Activated naive CD8-positive, alpha-beta T cell treated with anti-CD3 and anti-CD28 coated beads, Interleukin-2, amount 50 U/mL, for 24 hours (primary cell): ENCODE data around the gene GNB1L.

Experiments used
- ATAC-seq: fragments of 150-1000 bp; cut with Tn5 transposase; one replicate; pipeline ENCODE4 v1.10.0; 2021
- DNase-seq: peaks from one replicate; pipeline ENCODE4 v3.0.0; 2021
- H3K27ac Mint-ChIP-seq: one replicate; pipeline ENCODE4 v1.8.0; 2021; ENCODE audit warnings: mild to moderate bottlenecking, mixed read lengths
- H3K27me3 Mint-ChIP-seq: one replicate; pipeline ENCODE4 v1.8.0; 2021; ENCODE audit warnings: mixed read lengths
- H3K36me3 Mint-ChIP-seq: one replicate; pipeline ENCODE4 v1.8.0; 2021; ENCODE audit warnings: low read depth, mixed read lengths
- H3K4me1 Mint-ChIP-seq: one replicate; pipeline ENCODE4 v1.8.0; 2021; ENCODE audit warnings: mixed read lengths
- H3K4me3 Mint-ChIP-seq: one replicate; pipeline ENCODE4 v1.8.0; 2021; ENCODE audit warnings: mild to moderate bottlenecking, moderate library complexity, mixed read lengths
- H3K9me3 Mint-ChIP-seq: one replicate; pipeline ENCODE4 v1.8.0; 2021; ENCODE audit warnings: mixed read lengths

GNB1L gene

DNA sequence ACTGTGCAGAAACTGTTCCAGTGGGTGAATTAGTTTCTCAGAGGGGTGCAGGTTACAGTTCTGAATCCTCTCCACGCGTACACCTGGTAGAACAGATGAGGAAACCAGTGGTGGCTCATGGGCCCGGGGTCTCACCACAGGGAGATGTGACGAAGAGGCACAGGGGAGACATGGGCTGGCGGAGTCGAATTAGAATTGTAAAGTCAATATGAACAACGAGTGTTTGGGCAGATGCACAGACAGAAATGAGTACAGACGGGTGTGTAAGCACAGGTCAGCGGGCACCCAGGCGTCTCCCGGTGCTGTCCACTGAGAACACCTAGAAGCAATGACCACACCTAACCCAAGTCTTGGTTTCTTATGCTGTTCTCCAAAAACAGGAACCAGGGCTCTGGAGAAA is 41.8 kb downstream of the GNB1L start:
- ATAC-seq (no peak), DNase-seq (no peak)
- Mint-ChIP-seq H3K4me3 (no peak overlapping the region), H3K9me3 (no peaks in the 10 kb centered on the region), H3K4me1 (peaks cover 4% of the 10 kb centered on the region), H3K27me3 (no peaks in the 10 kb centered on the region), H3K27ac (no peak overlapping the region), H3K36me3 (no peaks in the 10 kb centered on the region)

DNA sequence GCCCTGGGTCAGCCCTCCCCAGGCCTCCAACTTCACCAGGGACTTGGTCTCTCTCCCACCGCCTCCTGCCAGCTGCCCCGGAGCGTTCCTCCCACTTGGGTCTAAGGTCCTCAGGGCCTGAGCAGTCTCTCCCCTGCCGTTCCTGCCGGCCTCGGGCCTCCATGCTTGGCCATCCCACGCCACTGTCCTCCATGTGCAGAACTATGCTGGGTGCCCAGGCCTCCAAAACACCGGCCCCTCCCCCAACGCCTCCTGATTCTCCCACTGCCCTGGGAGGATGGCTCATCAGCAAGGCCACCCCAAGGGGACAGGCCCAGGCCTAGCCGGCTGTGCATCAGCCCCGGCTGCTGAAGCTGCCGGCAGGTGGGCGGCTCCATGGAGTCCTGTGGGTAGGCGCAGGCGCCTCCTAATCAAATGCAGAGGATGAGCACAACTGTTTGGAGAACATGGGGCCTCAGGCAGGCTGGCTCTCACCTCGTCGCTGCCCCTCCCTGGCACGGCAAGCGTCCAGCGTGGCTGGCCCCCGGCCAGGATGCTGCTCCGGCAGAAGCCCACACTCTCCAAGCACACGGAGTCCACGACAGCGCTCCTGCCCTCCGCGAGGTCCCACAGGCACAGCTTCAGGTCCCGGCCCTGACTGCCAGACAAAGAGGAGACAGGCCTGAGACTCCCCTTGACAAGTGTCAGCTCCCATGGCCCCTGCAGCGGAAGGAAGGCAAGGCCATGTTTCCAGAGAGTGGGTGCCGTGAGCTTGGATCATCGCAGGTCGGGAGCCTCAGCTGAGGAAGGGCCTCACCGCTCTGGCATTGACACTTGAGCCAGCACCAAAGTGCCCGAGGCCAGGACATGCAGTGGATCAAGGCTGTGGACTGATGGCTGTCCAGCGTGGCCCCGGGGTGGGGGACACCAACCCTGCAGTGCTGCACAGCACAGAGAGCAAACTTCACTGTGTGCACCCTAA is 42.6 kb downstream of the GNB1L start:
- no peak overlapping the region for H3K4me3 Mint-ChIP-seq
- no peaks in the 10 kb centered on the region for H3K9me3 Mint-ChIP-seq
- H3K27me3 Mint-ChIP-seq: no peaks in the 10 kb centered on the region
- ATAC-seq (no peak), DNase-seq (no peak)
- H3K27ac Mint-ChIP-seq: no peak overlapping the region
- no peaks in the 10 kb centered on the region for H3K36me3 Mint-ChIP-seq
- H3K4me1 Mint-ChIP-seq: peaks cover 4% of the 10 kb centered on the region

DNA sequence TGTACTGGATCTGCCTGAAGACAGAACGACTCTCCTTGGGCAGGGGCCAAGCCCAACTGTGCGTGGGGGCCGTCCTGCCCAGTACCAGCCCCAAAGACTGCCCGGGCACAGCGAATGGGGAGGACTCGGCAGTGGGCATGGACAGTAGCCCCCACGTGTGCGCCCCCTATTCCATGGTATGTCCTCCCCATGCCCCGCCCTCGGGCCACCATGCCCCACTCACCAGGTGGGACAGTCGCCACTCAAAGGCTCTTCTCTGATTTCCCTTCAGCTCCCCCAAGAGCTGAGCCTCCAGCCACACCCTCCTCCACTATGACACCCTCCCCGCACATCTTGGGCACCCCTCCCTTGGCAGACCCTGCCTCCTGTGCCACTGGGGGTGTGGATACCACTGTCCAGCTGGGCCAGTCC is 43.5 kb downstream of the GNB1L start:
- DNase-seq (no peak), ATAC-seq (no peak)
- Mint-ChIP-seq H3K4me3 (no peak overlapping the region), H3K36me3 (no peaks in the 10 kb centered on the region), H3K9me3 (no peaks in the 10 kb centered on the region), H3K4me1 (peaks cover 4% of the 10 kb centered on the region), H3K27me3 (no peaks in the 10 kb centered on the region), H3K27ac (no peak overlapping the region)

DNA sequence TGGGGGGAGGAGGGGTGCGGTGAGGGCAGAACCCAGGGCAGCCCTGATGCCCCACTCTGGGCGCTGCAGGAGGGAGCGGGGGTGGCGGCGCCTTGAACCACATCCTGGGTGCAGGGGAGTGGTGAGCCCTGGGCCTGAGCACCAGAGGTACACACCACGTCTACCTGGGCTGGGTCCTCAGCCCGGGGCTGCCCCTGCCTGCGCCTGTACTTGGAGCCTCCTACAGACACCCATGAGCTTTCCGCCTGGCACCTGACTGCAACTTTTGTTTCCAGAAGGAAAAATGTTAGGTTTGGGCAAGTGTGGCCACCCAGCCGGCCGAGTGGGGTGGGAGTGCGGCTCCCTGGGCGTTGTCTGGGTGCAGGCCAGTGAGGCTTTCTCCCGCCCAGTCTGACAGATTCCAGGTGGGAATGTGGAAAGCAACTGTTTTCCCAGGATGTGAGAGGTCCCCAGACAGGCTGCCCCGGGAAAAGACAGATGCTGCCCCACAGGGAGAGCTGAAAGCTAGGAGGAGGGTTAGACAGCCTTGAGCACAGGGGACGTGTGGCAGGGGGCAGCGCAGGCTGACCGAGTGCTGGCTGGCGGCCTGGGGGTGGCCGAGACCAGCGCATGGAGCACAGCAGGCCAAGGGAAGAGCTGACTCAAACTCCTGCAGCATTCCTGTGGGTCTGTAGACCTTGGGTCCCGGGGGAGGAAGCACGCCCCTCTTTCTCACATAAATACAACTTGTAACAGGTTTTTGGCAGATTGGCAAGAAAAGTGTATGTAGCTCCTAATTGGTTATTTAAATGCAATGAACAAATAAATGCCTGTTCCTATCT is 44.1 kb downstream of the GNB1L start:
- no peaks in the 10 kb centered on the region for H3K9me3 Mint-ChIP-seq
- no peak overlapping the region for H3K4me3 Mint-ChIP-seq
- DNase-seq (no peak), ATAC-seq (peak; percentile 43)
- peaks cover 4% of the 10 kb centered on the region for H3K4me1 Mint-ChIP-seq
- no peaks in the 10 kb centered on the region for H3K27me3 Mint-ChIP-seq
- H3K27ac Mint-ChIP-seq: no peak overlapping the region
- H3K36me3 Mint-ChIP-seq: no peaks in the 10 kb centered on the region

DNA sequence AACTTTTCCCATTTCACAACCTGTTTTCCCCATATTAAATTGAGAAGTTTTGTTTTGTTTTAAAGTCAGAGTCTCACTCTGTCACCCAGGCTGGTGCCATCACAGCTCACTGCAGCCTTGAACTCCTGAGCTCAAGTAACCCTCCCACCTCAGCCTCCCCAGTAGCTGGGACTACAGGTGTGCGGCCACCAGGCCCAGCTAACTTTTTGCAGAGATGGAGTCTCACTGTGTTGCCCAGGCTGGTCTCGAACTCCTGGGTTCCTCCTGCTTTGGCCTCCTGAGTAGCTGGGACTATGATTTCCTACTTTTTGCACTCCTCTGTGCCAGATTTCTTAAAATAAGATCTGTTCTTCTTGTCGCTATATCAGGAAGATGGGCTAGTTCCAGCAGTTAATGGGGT is 44.9 kb downstream of the GNB1L start:
- Mint-ChIP-seq H3K27me3 (no peaks in the 10 kb centered on the region), H3K4me3 (no peak overlapping the region), H3K36me3 (no peaks in the 10 kb centered on the region), H3K4me1 (peaks cover 4% of the 10 kb centered on the region), H3K27ac (no peak overlapping the region), H3K9me3 (no peaks in the 10 kb centered on the region)
- no peak for ATAC-seq
- no peak for DNase-seq

DNA sequence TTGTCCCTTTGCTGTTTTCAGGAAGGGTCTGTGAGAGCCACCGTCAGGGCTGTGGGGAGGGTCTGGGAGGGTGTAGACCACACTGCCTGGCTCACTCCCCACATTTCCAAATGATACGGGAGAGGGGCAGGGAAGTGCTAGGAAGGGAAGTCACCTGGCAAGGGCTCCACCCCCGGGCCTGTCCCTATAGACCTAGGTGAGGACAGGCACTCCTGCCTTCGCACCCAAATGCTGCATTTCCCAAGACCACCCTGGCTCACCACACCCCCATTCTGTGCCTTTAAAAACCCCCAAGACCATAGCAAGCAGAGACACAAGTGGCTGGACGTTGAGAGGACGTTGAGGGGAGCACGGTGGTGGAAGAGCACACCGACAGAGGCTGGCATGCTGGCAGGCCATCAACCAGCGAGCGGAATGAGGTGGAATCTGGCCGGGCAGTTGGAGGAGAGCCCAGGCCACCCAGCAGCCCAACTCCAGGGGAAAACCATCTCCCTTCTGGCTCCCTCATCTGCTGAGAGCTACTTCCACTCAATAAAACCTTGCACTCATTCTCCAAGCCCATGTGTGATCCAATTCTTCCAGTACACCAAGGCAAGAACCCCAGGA is 45.7 kb downstream of the GNB1L start:
- H3K4me1 Mint-ChIP-seq: peaks cover 4% of the 10 kb centered on the region

DNA sequence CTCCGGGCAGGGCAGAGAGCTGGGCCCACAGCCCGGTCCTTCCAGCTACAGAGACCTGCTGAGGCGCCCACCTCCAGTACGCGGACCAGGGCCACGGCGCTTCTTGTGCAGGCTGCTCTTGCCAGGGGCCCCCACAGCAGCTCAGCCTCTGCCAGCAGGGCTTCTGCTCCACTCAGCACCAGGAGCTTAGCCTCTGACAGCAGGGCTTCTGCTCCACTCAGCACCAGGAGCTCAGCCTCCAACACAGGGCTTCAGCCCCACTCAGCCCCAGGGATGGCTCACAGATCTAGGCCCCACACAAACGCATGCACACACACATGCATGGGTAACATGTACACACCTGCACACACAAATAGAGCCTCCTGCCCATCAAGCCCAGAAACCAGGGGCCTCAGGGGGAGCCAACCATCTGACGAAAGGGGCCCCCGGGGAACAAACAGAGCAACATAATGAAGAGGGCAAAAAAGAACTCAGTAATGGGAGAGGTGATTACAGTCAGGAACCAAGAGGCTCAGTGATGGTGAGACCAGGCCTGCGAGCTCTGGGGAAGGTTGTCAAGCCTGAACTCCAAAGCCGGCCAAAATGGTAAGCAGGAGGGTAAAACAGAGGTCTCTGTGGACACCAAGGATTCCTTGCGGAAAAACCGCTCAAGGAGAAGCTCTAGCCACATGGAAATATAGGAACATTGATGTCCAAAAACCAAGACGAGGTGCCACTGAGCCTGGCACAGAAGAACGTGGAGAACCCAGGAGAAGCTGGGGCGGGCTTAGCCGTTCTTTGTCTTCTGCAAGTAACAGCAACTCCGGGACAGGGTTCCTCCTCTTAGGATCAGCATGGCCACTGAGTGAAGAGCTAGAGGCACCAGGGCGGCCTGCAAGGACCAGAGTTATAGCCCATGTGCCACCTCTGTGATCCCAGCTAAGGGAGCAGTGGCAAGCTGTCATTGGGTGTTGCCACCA is 46.5 kb downstream of the GNB1L start:
- H3K27ac Mint-ChIP-seq: no peak overlapping the region
- no peak overlapping the region for H3K4me3 Mint-ChIP-seq
- H3K9me3 Mint-ChIP-seq: no peaks in the 10 kb centered on the region
- H3K36me3 Mint-ChIP-seq: no peaks in the 10 kb centered on the region
- DNase-seq: no peak
- ATAC-seq: no peak
- no peaks in the 10 kb centered on the region for H3K27me3 Mint-ChIP-seq
- peaks cover 4% of the 10 kb centered on the region for H3K4me1 Mint-ChIP-seq

More for the DNA sequence above, 45.7 kb downstream of the GNB1L start:
- H3K27ac Mint-ChIP-seq: no peak overlapping the region
- H3K27me3 Mint-ChIP-seq: no peaks in the 10 kb centered on the region
- no peaks in the 10 kb centered on the region for H3K36me3 Mint-ChIP-seq
- ATAC-seq: no peak
- no peak for DNase-seq
- H3K9me3 Mint-ChIP-seq: no peaks in the 10 kb centered on the region
- no peak overlapping the region for H3K4me3 Mint-ChIP-seq

DNA sequence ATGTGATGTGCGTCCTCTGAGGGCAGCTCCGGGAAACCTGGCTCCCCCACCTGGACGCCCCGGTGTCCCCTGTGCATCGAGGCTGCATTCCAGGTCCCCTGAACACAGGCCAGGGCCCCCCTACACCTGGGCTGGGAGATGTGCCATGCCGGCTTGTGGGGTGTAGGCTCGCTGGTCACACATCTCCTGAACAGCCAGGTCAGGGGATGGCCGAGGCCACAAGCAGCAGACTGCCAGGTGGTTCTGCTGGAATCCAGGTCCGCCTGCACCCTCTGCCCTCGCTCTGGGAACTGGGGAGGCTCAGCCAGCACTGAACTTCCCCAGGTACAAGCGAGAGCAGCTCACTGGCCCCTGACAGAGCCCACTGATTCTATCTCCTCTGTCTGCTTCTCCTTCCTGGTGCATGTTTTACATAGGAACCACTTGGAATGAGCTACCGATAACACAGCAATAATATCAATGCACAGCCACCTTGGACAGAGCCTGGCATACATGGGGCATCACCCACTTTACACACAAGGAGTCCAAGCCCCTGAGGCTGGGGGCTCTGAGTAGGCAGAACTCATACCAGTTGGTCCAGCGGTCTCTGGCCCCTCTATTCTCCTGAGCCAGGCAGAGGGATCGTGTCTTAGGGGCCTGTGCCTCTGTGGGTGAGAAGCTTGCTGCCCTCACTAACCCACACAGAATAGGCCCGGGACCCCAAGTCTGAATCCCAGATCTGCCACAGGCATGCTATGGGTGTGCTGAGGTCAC is 47.3 kb downstream of the GNB1L start:
- Mint-ChIP-seq H3K9me3 (no peaks in the 10 kb centered on the region), H3K36me3 (no peaks in the 10 kb centered on the region), H3K27ac (no peak overlapping the region), H3K27me3 (no peaks in the 10 kb centered on the region), H3K4me3 (no peak overlapping the region), H3K4me1 (peaks cover 4% of the 10 kb centered on the region)
- ATAC-seq (no peak), DNase-seq (no peak)

DNA sequence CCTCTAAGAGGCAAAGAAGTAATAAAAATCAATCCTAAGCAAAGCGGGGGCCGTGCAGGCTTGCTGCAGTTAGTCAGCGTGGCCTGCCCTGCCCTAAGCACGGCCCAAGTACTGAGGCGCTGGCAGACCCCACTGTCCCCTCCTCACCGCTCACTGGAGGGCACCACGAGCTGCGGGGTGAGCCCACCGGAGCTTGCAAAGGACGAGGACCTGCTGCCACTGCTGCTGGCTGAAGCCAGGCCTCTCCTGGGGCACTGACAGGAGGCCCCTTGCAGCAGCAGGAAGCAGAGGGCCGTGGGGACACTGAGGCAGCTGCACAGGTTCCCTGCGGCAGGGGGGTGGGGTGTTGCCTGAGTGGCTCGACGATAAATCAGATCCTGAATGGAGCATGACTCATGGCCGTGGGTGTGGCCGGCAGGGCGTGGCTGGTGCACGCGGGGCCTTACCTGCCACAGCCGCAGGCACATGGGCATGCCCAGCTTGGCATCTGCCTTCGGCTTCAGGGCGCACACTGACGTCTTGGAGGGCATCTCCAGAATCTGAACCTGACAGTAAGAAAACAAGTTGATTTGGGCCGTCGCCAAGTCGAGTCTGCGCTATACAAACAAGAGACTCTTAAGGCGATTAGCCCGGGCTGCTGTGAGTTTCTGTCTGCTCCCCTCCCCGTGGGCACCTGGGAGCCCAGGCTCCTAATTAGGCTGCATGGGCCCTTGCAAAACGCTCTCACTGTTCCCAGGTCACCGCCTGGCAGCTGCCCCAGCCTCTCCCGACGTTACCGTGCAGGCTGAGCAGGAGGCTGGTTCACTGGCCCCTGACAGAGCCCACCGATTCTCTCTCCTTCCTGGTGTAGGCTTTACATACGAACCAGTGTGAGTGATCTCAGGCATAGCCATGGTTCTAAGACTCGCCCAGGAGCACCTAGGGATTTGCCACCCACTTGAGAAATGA is 48.2 kb downstream of the GNB1L start:
- Mint-ChIP-seq H3K36me3 (no peaks in the 10 kb centered on the region), H3K4me1 (peaks cover 4% of the 10 kb centered on the region), H3K27me3 (no peaks in the 10 kb centered on the region), H3K9me3 (no peaks in the 10 kb centered on the region), H3K27ac (no peak overlapping the region), H3K4me3 (no peak overlapping the region)
- ATAC-seq (no peak), DNase-seq (no peak)

DNA sequence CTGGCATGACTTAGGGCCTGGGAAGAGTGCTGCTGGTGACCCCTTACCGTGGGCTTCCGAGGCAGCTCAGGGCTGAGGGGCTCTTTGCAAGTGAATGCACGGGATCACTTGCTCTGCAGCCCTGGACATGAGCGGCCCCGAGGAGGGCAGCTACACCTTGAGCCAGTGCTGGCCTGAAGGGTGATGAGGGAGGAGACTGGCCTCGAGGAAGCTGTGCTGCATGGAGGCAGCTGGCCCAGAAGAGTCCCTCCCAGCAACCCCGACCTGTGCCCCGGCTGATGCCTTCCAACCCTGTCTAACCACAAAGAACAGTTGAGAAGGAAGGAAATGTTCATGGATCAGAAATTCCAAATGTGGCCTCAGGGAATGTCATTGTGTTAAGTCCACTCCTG is 48.9 kb downstream of the GNB1L start:
- H3K27me3 Mint-ChIP-seq: no peaks in the 10 kb centered on the region

DNA sequence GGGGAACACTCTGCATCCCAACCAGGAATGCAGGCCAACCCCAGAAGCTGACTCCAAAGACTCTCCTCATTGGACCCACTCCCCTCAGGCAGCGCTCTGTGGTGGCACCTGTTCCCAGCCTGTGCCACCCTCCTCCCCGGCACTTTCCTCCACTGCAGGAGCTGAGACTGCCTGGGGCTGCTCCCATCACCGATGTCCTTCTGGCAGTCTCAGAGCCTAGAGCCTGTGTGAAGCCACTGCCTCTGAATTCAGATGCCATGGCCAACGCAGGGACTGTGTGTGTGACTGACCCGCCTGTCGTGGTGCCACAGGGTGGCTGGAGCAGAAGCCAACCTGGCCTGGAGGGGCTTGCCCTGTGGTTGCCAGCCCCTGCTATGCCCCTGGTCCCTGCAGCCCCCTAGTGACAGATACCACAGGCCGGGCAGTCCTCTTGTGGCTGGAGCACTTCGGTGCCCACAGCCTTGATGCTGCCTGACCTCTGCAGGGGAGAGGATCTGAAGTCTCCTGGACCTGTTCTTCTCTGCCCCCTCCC is 50.9 kb downstream of the GNB1L start:
- no peaks in the 10 kb centered on the region for H3K4me1 Mint-ChIP-seq
- H3K27me3 Mint-ChIP-seq: no peaks in the 10 kb centered on the region
- no peak for ATAC-seq
- no peaks in the 10 kb centered on the region for H3K9me3 Mint-ChIP-seq
- no peak overlapping the region for H3K4me3 Mint-ChIP-seq
- H3K27ac Mint-ChIP-seq: no peak overlapping the region
- no peaks in the 10 kb centered on the region for H3K36me3 Mint-ChIP-seq
- no peak for DNase-seq

More for the DNA sequence above, 48.9 kb downstream of the GNB1L start:
- ATAC-seq (no peak), DNase-seq (no peak)
- H3K4me1 Mint-ChIP-seq: peaks cover 4% of the 10 kb centered on the region
- H3K4me3 Mint-ChIP-seq: no peak overlapping the region
- H3K36me3 Mint-ChIP-seq: no peaks in the 10 kb centered on the region
- H3K9me3 Mint-ChIP-seq: no peaks in the 10 kb centered on the region
- H3K27ac Mint-ChIP-seq: no peak overlapping the region

DNA sequence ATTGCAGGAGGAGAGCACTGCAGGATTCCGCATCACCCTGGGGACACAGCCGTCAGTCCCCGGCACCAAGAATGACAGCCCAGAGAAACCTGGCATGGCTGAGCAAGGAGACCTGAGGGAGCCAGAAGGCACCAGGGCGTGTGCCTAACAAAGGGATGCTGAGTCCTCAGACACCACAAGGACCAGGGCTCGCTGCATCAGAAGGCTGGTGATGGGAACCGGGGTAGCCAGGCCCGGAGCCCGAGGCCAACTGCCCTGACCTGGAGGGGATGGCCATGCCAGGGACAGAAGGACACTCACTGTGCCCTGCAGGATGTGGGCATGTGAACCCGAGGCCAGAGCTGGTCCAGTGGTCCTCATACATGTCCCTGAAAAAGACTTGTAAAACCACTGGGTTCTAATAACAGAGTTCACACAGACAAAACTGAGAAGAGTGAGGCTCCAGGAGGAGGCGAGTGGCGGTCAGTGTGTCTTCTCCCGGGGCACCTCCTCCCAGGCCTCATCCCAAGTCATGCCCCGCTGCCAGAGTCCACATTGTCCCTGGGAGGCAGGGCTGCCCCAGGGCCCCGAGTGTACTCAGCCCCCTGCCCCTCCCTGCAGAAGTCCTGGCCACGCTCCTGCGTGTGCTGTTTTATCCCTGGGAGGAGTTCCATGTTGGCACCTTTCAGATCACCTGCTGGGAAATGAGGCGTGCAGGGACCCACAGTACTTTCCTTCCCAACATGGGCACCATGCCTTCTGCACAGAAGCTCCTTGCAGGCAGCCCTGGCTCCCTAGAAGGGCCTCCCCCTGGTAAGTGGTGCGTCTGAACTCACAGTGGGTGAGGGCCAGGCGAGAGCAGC is 51.6 kb downstream of the GNB1L start:
- DNase-seq (no peak), ATAC-seq (no peak)
- Mint-ChIP-seq H3K27me3 (no peaks in the 10 kb centered on the region), H3K36me3 (no peaks in the 10 kb centered on the region), H3K9me3 (no peaks in the 10 kb centered on the region), H3K4me3 (no peak overlapping the region), H3K27ac (no peak overlapping the region), H3K4me1 (no peaks in the 10 kb centered on the region)
